NCI-H2171 (cell line): ENCODE data around the gene STKLD1.

Experiments
- DNase-seq: peaks from one replicate; lab custom pipeline; 2025; lab: John Stamatoyannopoulos, UW

STKLD1 gene

DNA sequence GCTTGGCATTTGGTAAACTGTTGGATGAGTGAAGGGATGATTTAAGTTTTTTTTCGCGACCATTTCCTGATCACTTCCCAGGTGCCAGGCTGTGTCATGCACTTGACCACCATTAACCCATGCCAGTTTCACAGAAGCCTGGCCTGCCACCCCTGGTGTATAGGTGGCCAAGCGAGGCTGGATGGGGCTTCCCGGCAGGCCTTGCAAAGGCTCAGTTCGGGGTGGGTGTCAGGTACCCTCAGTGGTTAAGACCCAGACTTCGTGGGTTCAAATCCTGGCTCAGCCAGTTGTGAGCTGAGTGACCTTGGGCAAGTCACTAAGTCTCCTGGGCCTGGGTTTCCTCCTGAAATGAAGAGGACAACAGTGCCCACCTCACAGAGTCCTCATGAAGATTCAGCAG is 30.6 kb upstream of the STKLD1 start:
- DNase-seq: no peak

DNA sequence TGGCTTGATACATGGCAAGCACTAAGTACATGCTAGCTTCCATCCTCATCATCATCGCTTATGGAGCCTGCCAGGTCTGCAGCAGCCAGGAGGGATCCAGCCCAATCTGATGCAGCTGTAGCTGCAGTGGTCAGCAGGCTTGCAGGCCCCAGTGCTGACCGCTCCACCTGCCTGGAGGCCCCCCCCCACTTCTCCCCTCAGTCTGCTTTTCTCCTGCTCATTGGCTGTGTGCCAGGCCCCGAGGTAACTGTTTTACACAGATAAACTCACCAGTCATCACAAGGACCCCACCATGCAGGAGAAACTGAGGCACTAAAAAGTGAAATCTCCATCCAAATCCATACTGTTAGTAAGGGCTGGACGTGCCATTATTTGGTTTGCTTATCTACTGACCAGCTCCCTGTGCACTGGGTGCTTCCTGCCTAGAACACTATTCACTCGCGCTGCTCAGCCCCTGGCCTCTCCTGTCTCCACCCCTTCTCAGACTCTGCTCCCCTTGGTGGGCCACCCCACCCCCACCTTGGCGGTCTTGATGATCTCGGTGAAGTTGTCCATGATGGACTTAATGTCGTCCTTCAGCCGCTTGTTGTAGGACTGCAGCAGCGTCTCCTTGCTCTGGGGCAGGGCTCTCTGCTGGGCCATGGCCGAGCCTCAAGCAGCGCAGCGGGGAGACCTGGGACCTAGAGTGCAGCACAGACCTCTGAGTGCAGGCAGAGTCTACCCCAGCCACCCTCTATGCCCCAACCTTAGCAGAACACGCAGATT is 30.0 kb upstream of the STKLD1 start:
- DNase-seq: no peak

DNA sequence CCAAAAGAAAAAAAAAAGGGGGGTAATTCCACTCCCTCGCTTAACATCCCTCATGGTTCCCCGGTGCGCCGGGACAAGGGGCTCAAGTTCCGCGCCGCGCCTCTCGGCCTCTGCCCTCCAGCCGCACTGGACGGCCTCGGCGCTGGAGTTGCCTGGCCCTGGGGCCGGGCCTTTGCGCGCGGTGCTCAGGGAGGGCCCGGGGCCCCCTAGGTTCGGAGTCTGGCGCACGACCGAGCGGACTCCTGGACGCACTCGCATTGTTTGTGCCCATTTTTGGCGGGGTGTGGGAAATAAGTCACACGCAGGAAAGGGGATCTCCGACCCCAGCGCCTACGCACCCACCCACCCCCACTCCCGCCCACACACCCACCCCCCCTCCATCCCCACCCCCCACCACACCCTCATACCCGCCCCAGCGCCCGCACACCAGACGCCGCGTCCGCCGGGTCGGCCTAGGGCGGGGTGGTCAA is 28.6 kb upstream of the STKLD1 start:
- peak; percentile 58 for DNase-seq

DNA sequence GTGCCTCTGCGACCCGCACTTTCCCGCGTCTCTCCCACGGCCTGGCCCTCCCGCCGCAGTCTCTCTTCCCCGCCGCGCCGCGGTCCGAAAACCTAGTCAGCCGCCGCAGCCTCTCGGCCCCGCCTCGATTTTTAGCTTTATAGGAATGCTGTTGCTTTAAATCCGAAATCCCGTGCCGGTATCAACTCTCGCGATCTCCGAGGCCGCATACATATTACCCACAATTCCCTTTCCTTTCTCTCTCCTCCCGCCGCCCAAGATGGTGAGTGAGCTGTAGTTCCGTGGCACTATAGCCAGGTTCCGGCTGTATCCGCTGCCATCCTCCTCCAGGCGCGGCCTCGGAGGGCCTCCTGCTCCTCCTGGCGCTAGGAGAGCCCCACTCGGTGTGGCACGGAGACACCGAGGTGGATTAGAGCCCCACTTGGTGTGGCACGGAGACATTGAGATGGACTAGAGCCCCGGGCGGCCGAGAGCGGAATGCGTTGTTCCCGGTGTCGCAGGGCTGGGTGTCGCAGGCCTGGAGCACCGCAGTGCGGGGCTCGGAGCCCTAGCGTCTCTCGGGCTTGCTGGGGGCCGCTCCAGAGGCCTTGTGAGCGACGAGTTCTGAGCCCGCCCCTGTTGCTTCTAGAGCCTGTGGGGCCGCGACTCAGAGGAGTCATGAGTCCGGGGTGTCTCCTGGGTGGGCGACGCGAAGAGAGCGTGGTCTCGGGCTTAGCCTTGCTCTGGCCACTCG is 28.0 kb upstream of the STKLD1 start, which contains the start of the genes MED22 and RPL7A:
MED22 (minus strand) TSS at position 147 of the 733 bp plus-strand sequence. CDS start 1,469 bp downstream, outside the sequence.
RPL7A (plus strand) TSS at position 234 of the 733 bp plus-strand sequence; CDS start at position 260, 26 bp downstream.
- peak; percentile 97 for DNase-seq

DNA sequence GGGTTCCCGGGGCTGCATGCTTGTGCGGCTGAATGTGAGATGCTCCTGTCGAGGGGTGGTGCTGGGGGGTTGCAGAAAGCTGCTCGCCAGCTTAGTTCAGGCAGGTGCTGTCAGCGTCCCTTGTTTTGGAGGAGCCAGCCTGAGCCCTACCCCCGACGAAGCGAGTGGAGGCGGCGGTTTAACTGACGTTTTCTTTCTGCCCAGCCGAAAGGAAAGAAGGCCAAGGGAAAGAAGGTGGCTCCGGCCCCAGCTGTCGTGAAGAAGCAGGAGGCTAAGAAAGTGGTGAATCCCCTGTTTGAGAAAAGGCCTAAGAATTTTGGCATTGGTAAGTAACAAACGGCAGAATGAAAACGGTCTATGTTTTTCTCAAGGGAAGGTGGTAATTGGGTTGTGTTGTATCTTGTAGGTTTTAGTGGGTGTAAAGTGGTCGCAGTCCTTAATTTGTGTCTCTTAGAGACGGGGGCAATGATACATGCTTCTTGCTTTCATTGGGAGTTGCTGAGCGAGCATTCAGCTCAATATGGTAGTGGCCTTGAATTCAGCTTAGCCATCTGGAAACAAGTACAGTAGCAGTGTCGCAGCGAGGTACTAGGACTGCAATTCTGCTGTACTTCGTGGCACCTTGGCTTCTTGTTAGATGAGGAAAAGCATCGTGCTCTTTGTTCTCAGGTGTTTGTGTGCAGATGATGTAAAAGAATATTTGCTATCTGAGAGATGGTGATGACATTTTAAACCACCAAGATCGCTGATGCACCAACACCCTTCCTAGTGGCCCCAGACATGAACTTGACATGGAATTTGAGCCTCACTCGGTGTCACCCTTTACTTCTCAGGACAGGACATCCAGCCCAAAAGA is 27.2 kb upstream of the STKLD1 start:
- DNase-seq: no peak

DNA sequence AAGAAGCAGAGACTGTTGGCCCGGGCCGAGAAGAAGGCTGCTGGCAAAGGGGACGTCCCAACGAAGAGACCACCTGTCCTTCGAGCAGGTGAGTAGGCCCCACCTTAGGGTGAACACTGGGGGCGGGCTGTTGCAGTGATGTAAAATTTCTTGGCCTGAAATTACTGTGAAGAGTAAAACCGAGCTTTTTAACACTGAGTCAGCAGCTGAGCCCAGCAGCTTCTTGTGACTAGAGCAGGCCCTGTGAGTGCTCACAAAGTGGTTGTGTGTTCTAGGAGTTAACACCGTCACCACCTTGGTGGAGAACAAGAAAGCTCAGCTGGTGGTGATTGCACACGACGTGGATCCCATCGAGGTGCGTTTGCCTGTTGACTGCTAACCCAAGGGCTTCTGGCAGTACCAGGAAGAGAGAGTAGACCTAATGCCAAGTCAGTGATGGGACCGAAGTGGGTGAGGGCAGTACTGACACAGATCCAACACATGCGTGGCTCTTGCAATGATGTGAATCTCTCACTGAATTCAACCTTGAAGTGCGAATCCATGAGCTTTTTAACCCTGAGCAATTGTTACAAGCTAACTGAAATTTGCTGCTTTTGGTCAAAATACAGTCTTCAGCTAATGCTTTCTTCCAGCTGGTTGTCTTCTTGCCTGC is 26.1 kb upstream of the STKLD1 start:
- no peak for DNase-seq

DNA sequence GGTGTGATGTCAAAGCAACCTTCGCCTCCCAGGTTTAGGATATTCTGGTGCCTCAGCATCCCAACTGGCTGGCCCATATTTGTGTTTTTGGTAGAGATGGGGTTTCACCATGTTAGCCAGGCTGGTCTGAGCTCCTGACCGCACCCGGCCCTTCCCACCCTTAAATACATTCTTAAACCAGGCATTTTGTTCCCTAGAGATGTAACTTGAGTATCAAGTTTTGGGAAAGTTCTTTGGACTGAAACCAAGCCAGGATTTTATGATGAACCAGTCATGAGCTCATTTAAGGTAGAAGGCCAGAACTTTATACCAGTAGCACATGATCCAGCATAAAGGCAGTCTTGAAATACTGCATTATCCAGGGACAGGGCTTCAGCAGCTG is 24.6 kb upstream of the STKLD1 start:
- no peak for DNase-seq

DNA sequence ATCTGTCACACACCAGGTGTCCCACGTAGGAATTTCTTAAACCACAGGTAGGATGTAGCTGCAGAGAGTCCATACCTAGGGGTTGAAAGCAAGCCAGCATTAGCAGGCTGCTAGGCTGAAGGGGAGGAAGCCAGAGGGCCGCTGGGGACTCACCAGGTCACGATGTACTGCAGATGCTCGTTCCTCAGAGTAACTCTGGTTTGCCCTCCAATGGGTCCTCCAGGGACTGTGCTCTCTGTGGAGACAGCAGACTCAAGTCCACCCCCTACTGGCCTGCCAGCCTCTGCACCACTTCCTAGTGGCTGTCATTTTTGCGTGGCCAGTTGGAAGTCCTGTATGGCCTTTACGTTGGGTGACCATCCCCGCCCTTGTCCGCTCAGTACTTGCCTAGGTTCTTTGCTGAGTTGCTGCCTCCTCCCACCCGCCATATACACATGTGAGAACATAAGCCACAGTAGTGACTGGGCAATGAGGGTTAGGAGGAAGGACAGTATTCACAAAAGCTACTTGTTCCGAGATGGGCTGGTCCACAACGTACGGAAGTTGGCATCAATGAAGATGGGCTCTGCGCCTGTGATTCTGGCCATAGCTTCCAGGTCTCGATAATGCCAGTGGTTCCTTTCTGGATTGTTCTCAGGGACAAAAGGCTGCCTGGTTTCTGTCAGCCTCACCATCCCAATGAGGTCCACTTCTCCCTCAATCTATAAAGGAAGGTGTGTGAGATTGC is 24.1 kb upstream of the STKLD1 start:
- DNase-seq: no peak

DNA sequence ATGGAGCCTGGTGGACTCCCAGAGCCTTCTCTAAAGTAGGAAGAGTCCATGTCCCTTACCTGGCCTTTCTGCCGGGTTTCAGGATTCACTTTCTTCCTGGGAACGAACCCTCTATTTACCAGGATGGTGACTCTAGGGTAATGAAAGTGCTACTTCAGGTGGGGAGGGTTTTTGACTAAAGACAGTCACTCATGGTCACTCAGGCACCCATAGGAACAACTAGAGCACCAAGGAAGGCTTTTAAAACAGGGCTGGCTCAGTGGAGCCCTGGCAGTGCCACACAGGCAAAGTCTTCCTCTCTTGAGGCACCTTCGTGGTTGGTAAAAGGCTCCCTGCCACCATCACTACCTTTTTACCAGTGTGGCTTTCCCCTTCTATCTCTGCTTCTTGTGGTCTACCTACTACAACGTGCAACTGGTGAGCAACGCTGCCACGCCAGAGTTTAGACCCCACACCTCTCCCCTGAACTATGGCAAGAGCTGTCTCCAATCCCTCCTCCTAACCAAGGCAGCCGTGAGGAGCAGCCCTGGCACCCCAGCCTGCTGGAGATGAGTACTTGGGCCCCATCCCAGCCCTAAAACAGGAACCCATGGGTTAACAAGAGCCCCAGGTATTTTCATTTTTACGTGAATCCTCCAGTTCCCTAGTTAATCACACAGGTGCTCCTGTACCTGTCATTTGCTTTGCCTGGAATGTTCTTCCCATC is 23.4 kb upstream of the STKLD1 start:
- no peak for DNase-seq

DNA sequence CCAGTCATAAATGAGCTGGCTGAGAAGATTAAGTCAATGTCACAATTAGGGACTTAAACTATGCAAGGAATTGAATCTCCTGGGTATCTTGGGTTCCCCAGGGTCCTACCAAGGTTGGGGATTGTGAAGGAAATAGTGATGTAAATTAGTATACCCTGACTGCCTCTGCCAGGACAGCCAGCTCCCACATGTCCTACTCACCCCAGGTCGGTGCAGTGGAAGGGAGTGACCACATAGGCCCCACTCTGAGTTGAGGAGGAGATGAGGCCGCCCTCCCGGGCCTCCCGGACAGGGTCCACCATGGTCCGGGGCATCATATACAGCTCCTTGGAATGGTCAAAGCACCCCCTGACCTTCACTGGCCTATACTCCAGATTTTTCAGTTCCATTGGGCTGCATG is 22.6 kb upstream of the STKLD1 start:
- no peak for DNase-seq

DNA sequence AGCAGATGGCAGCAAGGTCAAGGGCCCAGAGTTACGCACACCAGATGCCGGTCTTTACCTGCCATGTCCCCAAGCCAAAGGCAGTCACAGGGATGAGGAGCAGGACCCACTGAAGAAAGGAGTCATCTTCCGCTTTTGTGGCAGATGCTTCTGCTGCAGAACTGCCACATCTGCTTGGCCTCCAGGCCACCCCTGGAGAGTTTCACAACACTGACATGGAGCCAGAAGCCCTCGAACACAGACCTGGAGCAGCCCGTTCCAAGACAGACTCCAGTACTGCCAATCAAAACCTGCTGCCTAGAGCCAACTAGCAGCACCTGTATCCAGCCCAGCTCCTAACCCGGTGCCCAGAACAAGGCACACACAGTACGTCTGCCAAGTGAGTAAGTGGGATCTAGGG is 21.4 kb upstream of the STKLD1 start:
- DNase-seq: no peak

DNA sequence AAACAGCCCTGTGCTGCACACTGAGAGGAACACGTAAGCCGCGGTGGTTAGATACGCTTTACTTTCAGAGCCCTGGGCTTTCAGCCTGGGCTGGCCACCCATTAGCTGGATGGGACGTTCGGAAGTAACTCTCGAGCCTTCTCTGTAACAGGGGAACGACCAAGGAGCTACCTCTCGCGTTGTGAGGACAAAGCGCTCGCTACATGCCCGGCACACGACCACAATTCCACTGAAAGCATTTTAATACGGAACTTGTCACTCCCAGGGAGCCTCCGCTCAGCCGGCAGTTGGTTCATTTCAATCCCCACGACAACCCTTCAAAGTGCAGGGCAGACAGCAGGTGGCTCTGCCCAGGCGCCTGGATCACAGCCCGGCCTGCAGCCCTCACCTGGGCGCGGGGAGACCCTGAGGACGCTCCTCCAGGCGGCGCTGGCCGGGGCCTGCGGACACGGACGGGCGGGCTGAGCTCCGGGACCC is 20.2 kb upstream of the STKLD1 start:
- DNase-seq: peak; percentile 65

DNA sequence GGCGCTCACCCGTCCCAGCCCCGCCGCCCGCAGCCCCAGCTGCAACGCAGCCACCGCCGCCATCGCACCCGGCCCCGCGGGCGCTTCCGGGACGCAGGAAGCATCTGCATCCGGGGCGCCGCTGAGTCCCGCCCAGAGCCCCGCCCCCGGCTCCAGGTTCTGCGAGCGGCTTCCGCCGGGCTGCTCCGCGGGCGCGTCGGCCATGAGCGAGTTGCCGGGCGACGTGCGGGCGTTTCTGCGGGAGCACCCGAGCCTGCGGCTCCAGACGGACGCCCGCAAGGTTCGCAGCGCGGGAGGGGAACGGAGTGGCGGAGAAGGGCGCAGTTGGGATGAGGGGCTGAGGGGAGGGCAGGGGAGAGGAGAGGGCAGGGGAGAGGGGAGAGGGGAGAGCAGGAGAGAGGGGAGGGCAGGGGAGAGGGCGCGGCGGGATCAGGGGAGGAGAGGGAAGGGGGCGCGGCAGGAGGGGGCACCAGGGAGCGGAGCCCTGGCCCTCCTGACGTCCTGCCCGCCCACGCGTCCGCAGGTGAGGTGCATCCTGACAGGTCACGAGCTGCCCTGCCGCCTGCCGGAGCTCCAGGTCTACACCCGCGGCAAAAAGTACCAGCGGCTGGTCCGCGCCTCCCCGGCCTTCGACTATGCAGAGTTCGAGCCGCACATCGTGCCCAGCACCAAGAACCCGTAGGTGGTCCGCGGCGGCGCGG is 19.6 kb upstream of the STKLD1 start, which contains the start of the genes SURF1 and SURF2:
SURF1 (minus strand) TSS at position 97 of the 701 bp plus-strand sequence; CDS start at position 63, 34 bp downstream.
SURF2 (plus strand) TSS at position 160 of the 701 bp plus-strand sequence; CDS start at position 203, 43 bp downstream.
- peak; percentile 95 for DNase-seq

DNA sequence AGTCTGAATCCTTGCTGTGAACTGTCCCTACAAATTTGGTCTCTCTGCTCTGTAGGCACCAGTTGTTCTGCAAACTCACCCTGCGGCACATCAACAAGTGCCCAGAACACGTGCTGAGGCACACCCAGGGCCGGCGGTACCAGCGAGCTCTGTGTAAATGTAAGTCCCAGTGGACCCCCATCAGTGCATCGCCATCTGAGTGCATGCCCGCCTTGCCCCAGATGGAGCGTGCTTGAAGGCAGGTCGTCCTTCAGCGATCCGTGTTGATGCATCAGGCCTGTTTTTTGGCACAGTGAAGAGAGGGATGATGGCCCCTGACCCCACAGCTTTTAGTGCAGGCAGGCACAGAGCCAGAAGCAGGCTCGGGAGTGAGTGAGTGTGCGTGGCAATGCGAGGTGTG is 18.5 kb upstream of the STKLD1 start:
- DNase-seq: no peak

DNA sequence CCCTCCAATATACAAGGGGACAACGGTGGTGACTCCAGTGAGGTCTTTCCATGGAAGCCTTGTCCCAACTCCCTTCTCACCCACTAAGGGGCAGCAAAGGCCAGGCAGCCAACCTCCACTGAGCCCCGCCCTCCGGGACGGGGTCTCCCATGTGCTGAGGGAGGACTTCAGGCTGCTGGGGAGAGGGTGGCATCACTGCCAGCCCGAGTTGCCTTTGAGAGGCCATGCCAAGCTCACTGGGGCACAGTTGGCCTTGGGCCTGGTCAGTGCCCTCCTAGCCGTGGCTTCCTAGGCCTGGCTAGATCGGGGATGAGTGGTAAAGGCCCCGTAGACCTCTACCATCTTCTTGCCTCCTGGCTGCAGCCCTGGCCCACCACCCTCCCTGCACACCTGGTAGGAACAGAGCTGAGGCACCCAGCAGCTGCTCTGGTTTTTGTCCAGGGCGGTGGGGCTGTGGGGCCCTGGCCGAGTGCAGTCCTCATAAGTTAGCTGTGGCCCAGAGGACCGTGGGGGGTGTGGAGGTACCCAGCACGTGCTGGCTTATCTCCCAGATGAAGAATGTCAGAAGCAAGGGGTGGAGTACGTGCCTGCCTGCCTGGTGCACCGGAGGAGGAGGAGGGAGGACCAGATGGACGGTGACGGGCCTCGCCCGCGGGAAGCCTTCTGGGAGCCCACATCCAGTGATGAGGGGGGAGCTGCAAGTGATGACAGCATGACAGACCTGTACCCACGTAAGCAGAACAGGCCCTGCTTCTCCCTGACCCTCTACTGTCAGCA is 16.6 kb upstream of the STKLD1 start:
- DNase-seq: peak; percentile 33

DNA sequence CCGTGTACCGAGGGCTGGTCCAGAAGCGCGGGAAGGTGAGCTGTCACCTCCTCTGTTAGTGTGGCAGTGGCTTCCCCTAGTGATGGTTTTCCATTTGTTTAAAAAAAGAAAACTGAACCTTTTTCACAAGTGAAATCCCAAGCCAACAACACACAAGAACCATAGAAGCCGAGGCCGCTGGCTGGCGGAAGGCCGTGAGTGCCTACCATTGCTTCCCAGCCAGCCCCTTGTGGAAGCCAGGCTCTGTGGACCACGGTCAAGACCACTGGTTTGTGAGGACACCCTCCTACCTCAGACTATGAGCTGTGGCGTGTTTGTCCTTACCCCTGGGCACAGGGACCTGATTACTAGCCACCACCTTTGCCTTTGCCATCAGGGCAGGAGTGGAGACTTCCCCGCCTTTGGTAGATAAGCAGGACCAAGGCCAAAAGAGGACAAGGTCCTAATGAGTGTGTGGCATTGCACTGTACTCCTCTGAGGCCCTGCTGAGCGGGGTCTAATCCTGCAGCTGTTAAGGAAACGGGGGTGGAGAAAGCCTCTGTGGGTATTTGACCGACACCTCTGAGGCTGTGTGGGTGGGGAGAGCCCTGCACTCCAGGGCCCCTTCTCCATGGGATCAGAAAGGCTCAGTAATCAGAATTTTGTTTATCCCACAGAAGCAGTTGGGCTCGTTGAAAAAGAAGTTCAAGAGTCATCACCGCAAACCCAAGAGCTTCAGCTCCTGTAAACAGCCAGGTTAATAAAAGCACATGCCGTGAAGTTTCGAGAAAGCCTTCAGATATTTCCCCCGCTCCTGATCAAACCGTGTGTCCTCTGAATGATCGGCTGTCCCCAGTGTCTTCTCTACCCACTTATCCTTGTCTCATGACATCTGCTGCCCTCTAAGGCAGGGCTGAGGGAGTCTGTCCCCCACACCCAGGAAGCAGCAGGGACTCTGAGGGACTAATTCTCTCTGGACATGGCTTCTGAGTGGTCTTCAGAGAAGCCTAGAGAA is 15.5 kb upstream of the STKLD1 start:
- DNase-seq: no peak

DNA sequence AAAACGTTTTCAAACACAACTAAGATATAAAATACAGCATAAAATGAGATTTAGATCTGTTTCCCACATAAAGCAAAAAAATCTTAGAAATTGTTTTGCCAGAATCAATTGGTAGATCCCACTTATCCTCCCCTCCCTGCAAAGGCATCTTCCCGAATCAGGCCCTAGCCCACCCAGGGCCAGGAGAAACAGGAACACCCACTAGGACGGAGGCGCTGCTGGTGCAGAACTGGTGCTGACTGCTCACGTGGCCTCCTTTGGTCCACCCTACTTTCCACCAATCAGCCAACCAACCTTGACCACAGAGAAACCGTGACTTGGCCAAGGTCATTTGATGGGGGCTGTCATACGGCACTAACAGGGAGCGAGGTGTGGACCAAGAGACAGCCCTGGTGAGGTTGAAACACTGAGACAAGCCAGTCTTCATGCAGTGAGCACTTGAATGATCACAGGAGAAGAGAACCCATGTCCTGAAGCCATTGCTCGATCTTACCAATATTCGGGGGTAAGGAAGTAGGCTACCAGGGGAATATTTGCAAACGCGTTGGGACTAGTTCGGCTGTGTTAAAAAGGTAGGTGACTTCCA is 14.6 kb upstream of the STKLD1 start:
- no peak for DNase-seq
